GM12872 (cell line): ENCODE results near the gene NXNL2.
A peak's percentile ranks its signal among the peaks of the same experiment; 100 is the strongest.

Experiments
- CTCF ChIP-seq: IDR thresholded peaks from 3 replicates; pipeline ENCODE4 v1.5.1; 2011; ENCODE audit warnings: low read depth, mild to moderate bottlenecking, low read length, moderate library complexity; ENCODE audit not compliant: insufficient read depth

The NXNL2 gene

GRCh38 chr9:88583901-88584596 lies 49.1 kb downstream of the NXNL2 start:
- no peak for TF ChIP-seq CTCF

DNA sequence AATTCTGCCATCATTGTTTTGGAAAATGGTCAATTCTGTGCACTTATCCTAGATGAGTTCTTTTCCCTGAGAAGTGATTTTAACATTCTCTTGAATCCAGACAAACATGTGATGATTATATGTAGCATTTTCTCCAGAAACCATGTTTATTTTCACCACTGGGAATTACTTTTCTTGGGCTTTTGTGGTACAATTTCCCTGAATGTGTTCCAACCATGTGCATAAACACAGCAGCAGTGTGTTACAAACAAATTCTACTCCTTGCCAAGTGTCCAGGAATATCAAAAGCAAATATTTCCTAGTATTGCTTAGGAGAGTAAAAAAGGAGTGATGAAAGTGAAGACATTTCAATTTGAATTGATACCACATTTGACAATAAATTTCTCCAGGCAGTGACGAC lies 50.4 kb downstream of the NXNL2 start:
- no peak for TF ChIP-seq CTCF

- TF ChIP-seq CTCF: no peak
Measured at GRCh38 chr9:88586452-88586851, 51.5 kb downstream of the NXNL2 start.

DNA sequence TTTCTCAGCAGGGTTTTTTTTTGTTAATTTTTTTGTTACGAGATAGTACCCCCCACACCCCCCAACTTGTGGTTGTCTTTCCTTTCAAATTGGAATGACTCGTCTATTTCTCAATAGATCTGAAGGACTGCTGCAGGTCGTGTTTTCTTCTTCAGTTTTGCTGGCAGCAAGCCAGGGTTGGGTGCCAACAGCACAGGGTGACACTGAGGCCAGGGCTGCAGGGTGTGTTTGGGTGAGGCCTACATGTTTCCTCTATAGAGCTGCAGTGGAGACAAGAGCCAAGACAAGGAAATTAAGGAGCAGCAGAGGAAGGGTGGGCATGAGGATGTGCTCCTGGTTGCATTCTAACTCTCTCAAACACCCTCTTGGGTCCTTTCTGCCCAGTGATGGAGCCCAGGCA lies 52.2 kb downstream of the NXNL2 start:
- TF ChIP-seq CTCF: no peak

GRCh38 chr9:88587885-88588649 lies 53.1 kb downstream of the NXNL2 start:
- TF ChIP-seq CTCF: no peak

DNA sequence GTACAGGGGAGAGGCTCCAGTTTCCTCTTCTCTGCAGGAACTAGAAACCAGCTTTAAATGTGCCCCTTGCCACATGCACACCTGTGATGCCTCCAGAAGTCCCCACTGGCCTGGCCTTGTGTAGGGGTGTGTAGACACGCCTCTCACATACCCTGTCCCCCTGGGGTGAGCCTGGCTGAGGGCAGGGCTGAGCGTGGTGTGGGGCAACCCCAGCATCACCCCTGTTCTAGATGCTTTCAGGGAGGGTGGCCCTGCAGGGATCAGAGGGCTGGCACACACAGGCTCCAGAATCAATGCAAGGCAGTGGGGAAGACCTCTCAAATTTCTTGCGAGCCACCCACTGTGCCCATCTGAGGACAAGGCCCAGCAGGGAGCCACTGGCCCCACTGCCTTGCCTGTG lies 54.7 kb downstream of the NXNL2 start:
- no peak for TF ChIP-seq CTCF

DNA sequence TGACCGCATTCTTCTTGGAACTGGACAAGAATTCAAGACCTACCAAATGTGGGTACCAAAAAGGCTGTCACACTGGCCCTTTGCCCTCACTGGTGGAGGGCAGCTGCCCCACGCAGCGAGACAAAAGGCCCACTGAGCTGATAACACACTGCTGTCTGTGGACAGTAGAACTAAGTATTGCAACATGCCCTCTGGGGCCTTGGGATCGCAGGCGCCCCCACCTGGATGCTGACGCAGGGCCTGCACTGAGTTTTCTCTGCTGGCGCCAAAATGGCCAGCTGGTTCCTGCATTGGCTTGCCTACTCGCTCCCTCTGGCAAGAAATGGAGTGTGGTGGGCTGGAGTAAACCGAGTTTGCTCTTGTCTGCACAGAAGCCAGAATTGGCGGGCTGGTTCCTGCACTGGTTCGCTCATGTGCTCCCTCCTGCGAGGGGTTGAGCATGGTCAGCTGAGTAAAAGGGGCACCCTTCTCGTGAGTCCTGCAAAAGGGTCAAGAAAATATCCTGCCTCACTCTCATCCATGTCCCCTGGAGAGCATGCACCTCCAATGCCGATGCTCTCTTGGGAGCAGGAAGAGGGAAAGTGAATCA lies 55.7 kb downstream of the NXNL2 start:
- peak; percentile 27; the same call in 1 of the 3 replicates for TF ChIP-seq CTCF
